H54 (cell line): ENCODE results near the gene PHAF1.

Experiments used
- DNase-seq: peaks from one replicate; pipeline ENCODE4 v3.0.0; 2011; ENCODE audit warnings: low spot score, mixed read lengths; ENCODE audit not compliant: insufficient read length
- FAIRE-seq: peaks from 3 replicates; lab custom pipeline; 2011; peaks lifted over from hg19 to GRCh38; lab: Jason Lieb, UNC
- POLR2A ChIP-seq: IDR thresholded peaks from 2 replicates; pipeline ENCODE4 v1.6.1; 2011; ENCODE audit warnings: low read depth, mild to moderate bottlenecking, low read length

The PHAF1 gene

GRCh38 chr16:67182288-67182687 is 72.5 kb downstream of the PHAF1 start:
- DNase-seq (no peak), FAIRE-seq (no peak)
- no peak for TF ChIP-seq POLR2A

GRCh38 chr16:67183284-67183626 is 73.5 kb downstream of the PHAF1 start:
- FAIRE-seq (no peak), DNase-seq (no peak)
- no peak for TF ChIP-seq POLR2A

GRCh38 chr16:67183627-67184452 is 74.1 kb downstream of the PHAF1 start, which contains the start of gene MATCAP1:
Gene MATCAP1 (minus strand): TSS chr16:67183963. CDS start chr16:67180610, 3,353 bp downstream.
- TF ChIP-seq POLR2A: peak; percentile 51; the same call in 1 of the 2 replicates
- peak; percentile 73 for FAIRE-seq
- peak; percentile 99 for DNase-seq

- no peak for TF ChIP-seq POLR2A
- DNase-seq (no peak), FAIRE-seq (no peak)
These were observed 74.8 kb downstream of the PHAF1 start for GRCh38 chr16:67184453-67184994.

- no peak for FAIRE-seq
- peak; percentile 81 for DNase-seq
- no peak for TF ChIP-seq POLR2A
These were observed 75.4 kb downstream of the PHAF1 start for GRCh38 chr16:67184995-67185650.

- no peak for FAIRE-seq
- no peak for DNase-seq
- TF ChIP-seq POLR2A: no peak
These were observed 76.0 kb downstream of the PHAF1 start for GRCh38 chr16:67185651-67186134.

- TF ChIP-seq POLR2A: no peak
- DNase-seq (peak; percentile 92), FAIRE-seq (no peak)
These were observed 76.8 kb downstream of the PHAF1 start for GRCh38 chr16:67186550-67186950.

GRCh38 chr16:67187175-67187890 is 77.6 kb downstream of the PHAF1 start:
- DNase-seq (no peak), FAIRE-seq (no peak)
- TF ChIP-seq POLR2A: no peak

GRCh38 chr16:67188323-67188722 is 78.6 kb downstream of the PHAF1 start:
- FAIRE-seq: no peak
- TF ChIP-seq POLR2A: no peak
- DNase-seq: no peak

- FAIRE-seq: no peak
- no peak for TF ChIP-seq POLR2A
- no peak for DNase-seq
These were observed 79.1 kb downstream of the PHAF1 start for GRCh38 chr16:67188798-67189197.

- TF ChIP-seq POLR2A: no peak
- no peak for FAIRE-seq
- DNase-seq: no peak
These were observed 80.3 kb downstream of the PHAF1 start, which contains the start of gene EXOC3L1 for GRCh38 chr16:67190041-67190440. Gene EXOC3L1 (minus strand): TSS chr16:67190136. CDS start chr16:67189676, 460 bp downstream.

- TF ChIP-seq POLR2A: no peak
- no peak for FAIRE-seq
- DNase-seq: no peak
These were observed 81.0 kb downstream of the PHAF1 start for GRCh38 chr16:67190448-67191399.
